HepG2 (cell line): Measurements from ENCODE around the gene NFIL3. TPM values are rescaled to one million over a fixed set of nuclear protein-coding genes. Genes with fewer than 3 reads are reported as not detected.

Experiments
- ATF7-NPFF ChIP-seq: sonication (generic); formaldehyde crosslinking; IDR thresholded peaks from 2 replicates; pipeline ENCODE4 v1.8.1; 2023; ENCODE audit warnings: mild to moderate bottlenecking, low read depth, missing genetic modification reagents, moderate library complexity
- MXI1 ChIP-seq: IDR thresholded peaks from 3 replicates; pipeline ENCODE4 v1.6.1; 2012; ENCODE audit warnings: low read depth, low read length, inconsistent platforms, borderline replicate concordance
- NFRKB ChIP-seq: fragments of 450-650 bp; IDR thresholded peaks from 2 replicates; pipeline ENCODE4 v1.6.1; 2017
- SAP130 ChIP-seq: IDR thresholded peaks from 2 replicates; pipeline ENCODE4 v1.6.1; 2016; ENCODE audit warnings: low read depth
- SP5 ChIP-seq: IDR thresholded peaks from 2 replicates; pipeline ENCODE4 v1.6.1; 2016; ENCODE audit warnings: low read depth, borderline replicate concordance
- ZNF143 ChIP-seq: sonication (generic); formaldehyde crosslinking; IDR thresholded peaks from 2 replicates; pipeline ENCODE4 v1.4.0; 2020; ENCODE audit warnings: missing genetic modification reagents
- ZNF337 ChIP-seq: sonication (generic); formaldehyde crosslinking; IDR thresholded peaks from 2 replicates; pipeline ENCODE4 v1.5.1; 2020; ENCODE audit warnings: missing genetic modification reagents, low read depth, mild to moderate bottlenecking, borderline replicate concordance
- ZNF441 ChIP-seq: sonication (generic); formaldehyde crosslinking; IDR thresholded peaks from 2 replicates; pipeline ENCODE4 v1.7.0; 2021; ENCODE audit warnings: missing genetic modification reagents, borderline replicate concordance
- ZNF781 ChIP-seq: sonication (generic); formaldehyde crosslinking; IDR thresholded peaks from 2 replicates; pipeline ENCODE4 v1.5.1; 2020; ENCODE audit warnings: borderline replicate concordance, mild to moderate bottlenecking, missing genetic modification reagents; ENCODE audit errors: not compliant biosample characterization
- polyA plus RNA-seq, 8 experiments: library from polyadenylated mRNA; depleted of rRNA in 3 of 8; stranded (reverse) in 7 of 8; unstranded in 1 of 8; fragments of >200 nt; fragmentation: Illumina TruSeq in 4 of 8; extraction: Trizol in 4 of 8; gene quantifications; 2 replicates each; pipeline versions ENCODE4 v1.2.1 to v1.2.3, GENCODE V29; 2011 to 2016; ENCODE audit warnings: low read depth in 4 of 8, missing spikeins in 1 of 8, mixed read lengths in 1 of 8; ENCODE audit not compliant: insufficient read depth in 1 of 8
- total RNA-seq, 5 experiments: library from RNA; depleted of rRNA; stranded (reverse); fragments of >200 nt; fragmentation: Illumina TruSeq; extraction: Trizol; gene quantifications; 2 replicates each; pipeline ENCODE4 v1.2.3, GENCODE V29; 2016; ENCODE audit warnings: low read depth in 1 of 5
- TF ChIP-seq, protein P1 (sequence below): sonication (generic); formaldehyde crosslinking; IDR thresholded peaks from 2 replicates; pipeline ENCODE4 v1.8.0; 2023; ENCODE audit warnings: mild to moderate bottlenecking, missing genetic modification reagents
- TF ChIP-seq, protein P2 (sequence below): IDR thresholded peaks from 2 replicates; pipeline ENCODE4 v1.4.0; 2020; ENCODE audit warnings: mild to moderate bottlenecking, missing genetic modification reagents
- TF ChIP-seq, protein P3 (sequence below): IDR thresholded peaks from 2 replicates; pipeline ENCODE4 v1.6.1; 2016; ENCODE audit warnings: low read depth, missing genetic modification reagents, missing compliant biosample characterization
- TF ChIP-seq, protein P4 (sequence below): sonication (generic); formaldehyde crosslinking; IDR thresholded peaks from 2 replicates; pipeline ENCODE4 v1.4.0; 2020; ENCODE audit warnings: missing genetic modification reagents, mild to moderate bottlenecking, borderline replicate concordance

NFIL3 gene
- total and polyA plus RNA-seq, 2 of the 13 experiments (the other 11 are each of a cell fraction or from before 2014, with no cell fraction given), result 46.6 to 54.2 TPM

DNA sequence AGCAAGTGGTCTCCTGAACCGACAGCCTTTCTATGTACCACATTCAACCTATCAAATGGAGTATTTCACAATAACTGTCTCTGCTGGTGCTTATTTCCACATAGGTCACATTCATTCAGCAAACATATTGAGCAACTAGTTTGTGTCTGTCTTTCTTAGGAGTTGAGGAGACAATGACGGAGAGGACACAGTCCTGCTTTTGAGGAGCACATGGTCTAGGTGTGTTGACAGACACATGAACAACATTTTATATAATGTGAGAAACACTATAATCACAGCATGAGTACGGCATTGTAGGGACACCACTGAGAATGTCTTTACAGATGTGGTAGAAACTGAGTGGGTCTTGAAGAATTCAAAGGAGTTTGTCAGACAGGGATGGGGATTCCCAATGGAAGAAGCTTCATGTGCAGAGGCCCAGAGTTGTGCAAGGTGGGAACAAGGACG, 28.5 kb downstream of the NFIL3 start (continued):
- TF ChIP-seq ZNF441 (CRISPR knock-in tag), result no peak
- no peak for TF ChIP-seq NFRKB
- TF ChIP-seq ZNF337, result no peak
- TF ChIP-seq, protein P1, sequence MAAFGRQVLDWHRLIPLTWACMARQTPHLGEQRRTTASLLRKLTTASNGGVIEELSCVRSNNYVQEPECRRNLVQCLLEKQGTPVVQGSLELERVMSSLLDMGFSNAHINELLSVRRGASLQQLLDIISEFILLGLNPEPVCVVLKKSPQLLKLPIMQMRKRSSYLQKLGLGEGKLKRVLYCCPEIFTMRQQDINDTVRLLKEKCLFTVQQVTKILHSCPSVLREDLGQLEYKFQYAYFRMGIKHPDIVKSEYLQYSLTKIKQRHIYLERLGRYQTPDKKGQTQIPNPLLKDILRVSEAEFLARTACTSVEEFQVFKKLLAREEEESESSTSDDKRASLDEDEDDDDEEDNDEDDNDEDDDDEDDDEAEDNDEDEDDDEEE (CRISPR knock-in tag), result no peak
- no peak for TF ChIP-seq ZNF143
- TF ChIP-seq, protein P2, sequence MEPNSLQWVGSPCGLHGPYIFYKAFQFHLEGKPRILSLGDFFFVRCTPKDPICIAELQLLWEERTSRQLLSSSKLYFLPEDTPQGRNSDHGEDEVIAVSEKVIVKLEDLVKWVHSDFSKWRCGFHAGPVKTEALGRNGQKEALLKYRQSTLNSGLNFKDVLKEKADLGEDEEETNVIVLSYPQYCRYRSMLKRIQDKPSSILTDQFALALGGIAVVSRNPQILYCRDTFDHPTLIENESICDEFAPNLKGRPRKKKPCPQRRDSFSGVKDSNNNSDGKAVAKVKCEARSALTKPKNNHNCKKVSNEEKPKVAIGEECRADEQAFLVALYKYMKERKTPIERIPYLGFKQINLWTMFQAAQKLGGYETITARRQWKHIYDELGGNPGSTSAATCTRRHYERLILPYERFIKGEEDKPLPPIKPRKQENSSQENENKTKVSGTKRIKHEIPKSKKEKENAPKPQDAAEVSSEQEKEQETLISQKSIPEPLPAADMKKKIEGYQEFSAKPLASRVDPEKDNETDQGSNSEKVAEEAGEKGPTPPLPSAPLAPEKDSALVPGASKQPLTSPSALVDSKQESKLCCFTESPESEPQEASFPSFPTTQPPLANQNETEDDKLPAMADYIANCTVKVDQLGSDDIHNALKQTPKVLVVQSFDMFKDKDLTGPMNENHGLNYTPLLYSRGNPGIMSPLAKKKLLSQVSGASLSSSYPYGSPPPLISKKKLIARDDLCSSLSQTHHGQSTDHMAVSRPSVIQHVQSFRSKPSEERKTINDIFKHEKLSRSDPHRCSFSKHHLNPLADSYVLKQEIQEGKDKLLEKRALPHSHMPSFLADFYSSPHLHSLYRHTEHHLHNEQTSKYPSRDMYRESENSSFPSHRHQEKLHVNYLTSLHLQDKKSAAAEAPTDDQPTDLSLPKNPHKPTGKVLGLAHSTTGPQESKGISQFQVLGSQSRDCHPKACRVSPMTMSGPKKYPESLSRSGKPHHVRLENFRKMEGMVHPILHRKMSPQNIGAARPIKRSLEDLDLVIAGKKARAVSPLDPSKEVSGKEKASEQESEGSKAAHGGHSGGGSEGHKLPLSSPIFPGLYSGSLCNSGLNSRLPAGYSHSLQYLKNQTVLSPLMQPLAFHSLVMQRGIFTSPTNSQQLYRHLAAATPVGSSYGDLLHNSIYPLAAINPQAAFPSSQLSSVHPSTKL, result peak; percentile 98
- TF ChIP-seq ZNF781, result no peak
- TF ChIP-seq, protein P3, sequence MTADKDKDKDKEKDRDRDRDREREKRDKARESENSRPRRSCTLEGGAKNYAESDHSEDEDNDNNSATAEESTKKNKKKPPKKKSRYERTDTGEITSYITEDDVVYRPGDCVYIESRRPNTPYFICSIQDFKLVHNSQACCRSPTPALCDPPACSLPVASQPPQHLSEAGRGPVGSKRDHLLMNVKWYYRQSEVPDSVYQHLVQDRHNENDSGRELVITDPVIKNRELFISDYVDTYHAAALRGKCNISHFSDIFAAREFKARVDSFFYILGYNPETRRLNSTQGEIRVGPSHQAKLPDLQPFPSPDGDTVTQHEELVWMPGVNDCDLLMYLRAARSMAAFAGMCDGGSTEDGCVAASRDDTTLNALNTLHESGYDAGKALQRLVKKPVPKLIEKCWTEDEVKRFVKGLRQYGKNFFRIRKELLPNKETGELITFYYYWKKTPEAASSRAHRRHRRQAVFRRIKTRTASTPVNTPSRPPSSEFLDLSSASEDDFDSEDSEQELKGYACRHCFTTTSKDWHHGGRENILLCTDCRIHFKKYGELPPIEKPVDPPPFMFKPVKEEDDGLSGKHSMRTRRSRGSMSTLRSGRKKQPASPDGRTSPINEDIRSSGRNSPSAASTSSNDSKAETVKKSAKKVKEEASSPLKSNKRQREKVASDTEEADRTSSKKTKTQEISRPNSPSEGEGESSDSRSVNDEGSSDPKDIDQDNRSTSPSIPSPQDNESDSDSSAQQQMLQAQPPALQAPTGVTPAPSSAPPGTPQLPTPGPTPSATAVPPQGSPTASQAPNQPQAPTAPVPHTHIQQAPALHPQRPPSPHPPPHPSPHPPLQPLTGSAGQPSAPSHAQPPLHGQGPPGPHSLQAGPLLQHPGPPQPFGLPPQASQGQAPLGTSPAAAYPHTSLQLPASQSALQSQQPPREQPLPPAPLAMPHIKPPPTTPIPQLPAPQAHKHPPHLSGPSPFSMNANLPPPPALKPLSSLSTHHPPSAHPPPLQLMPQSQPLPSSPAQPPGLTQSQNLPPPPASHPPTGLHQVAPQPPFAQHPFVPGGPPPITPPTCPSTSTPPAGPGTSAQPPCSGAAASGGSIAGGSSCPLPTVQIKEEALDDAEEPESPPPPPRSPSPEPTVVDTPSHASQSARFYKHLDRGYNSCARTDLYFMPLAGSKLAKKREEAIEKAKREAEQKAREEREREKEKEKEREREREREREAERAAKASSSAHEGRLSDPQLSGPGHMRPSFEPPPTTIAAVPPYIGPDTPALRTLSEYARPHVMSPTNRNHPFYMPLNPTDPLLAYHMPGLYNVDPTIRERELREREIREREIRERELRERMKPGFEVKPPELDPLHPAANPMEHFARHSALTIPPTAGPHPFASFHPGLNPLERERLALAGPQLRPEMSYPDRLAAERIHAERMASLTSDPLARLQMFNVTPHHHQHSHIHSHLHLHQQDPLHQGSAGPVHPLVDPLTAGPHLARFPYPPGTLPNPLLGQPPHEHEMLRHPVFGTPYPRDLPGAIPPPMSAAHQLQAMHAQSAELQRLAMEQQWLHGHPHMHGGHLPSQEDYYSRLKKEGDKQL (CRISPR knock-in tag), result peak; percentile 77
- TF ChIP-seq SP5 (CRISPR knock-in tag), result no peak
- TF ChIP-seq ATF7-NPFF, result no peak
- peak; percentile 93 for TF ChIP-seq SAP130 (CRISPR knock-in tag)
- TF ChIP-seq MXI1, result peak; percentile 61; the same call in 1 of the 3 replicates
- TF ChIP-seq, protein P4, sequence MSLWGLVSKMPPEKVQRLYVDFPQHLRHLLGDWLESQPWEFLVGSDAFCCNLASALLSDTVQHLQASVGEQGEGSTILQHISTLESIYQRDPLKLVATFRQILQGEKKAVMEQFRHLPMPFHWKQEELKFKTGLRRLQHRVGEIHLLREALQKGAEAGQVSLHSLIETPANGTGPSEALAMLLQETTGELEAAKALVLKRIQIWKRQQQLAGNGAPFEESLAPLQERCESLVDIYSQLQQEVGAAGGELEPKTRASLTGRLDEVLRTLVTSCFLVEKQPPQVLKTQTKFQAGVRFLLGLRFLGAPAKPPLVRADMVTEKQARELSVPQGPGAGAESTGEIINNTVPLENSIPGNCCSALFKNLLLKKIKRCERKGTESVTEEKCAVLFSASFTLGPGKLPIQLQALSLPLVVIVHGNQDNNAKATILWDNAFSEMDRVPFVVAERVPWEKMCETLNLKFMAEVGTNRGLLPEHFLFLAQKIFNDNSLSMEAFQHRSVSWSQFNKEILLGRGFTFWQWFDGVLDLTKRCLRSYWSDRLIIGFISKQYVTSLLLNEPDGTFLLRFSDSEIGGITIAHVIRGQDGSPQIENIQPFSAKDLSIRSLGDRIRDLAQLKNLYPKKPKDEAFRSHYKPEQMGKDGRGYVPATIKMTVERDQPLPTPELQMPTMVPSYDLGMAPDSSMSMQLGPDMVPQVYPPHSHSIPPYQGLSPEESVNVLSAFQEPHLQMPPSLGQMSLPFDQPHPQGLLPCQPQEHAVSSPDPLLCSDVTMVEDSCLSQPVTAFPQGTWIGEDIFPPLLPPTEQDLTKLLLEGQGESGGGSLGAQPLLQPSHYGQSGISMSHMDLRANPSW (CRISPR knock-in tag), result 0 out of 2 replicates have a peak, but pooled peaks have one; percentile 26
